NT2/D1 (cell line): ENCODE measurements around the gene SLC30A2.

Experiments used
- DNase-seq: peaks from one replicate; pipeline ENCODE4 v3.0.0-alpha.2; 2011; ENCODE audit warnings: low read depth, low spot score
- H3K27me3 ChIP-seq: 2 replicates; pipeline ENCODE4 v1.6.0; 2011; ENCODE audit warnings: mild to moderate bottlenecking; ENCODE audit not compliant: insufficient read length, insufficient read depth
- H3K36me3 ChIP-seq: 2 replicates; pipeline ENCODE4 v1.6.1; 2011; ENCODE audit warnings: mild to moderate bottlenecking, low read length, mixed read lengths; ENCODE audit not compliant: insufficient read depth, insufficient read length
- H3K4me1 ChIP-seq: 2 replicates; pipeline ENCODE4 v1.5.1; 2011; ENCODE audit not compliant: insufficient read depth, insufficient read length
- H3K4me3 ChIP-seq: 2 replicates; pipeline ENCODE4 v1.5.1; 2011; ENCODE audit warnings: low read depth; ENCODE audit not compliant: insufficient read length
- H3K9ac ChIP-seq: 2 replicates; pipeline ENCODE4 v1.6.0; 2011; ENCODE audit warnings: low read depth; ENCODE audit not compliant: insufficient read length
- H3K9me3 ChIP-seq: 2 replicates; pipeline ENCODE4 v1.5.1; 2011; ENCODE audit warnings: mild to moderate bottlenecking, low read length; ENCODE audit not compliant: insufficient read depth
- SUZ12 ChIP-seq: IDR thresholded peaks from 2 replicates; pipeline ENCODE4 v1.6.1; 2011; ENCODE audit not compliant: insufficient read length, insufficient read depth; ENCODE audit errors: extremely low read depth
- YY1 ChIP-seq: IDR thresholded peaks from 2 replicates; pipeline ENCODE4 v1.6.1; 2011; ENCODE audit not compliant: insufficient read length, insufficient read depth
- ZNF274 ChIP-seq: IDR thresholded peaks from 2 replicates; pipeline ENCODE4 v1.6.1; 2011; ENCODE audit warnings: mild to moderate bottlenecking, low read depth, low read length

The SLC30A2 gene

DNA sequence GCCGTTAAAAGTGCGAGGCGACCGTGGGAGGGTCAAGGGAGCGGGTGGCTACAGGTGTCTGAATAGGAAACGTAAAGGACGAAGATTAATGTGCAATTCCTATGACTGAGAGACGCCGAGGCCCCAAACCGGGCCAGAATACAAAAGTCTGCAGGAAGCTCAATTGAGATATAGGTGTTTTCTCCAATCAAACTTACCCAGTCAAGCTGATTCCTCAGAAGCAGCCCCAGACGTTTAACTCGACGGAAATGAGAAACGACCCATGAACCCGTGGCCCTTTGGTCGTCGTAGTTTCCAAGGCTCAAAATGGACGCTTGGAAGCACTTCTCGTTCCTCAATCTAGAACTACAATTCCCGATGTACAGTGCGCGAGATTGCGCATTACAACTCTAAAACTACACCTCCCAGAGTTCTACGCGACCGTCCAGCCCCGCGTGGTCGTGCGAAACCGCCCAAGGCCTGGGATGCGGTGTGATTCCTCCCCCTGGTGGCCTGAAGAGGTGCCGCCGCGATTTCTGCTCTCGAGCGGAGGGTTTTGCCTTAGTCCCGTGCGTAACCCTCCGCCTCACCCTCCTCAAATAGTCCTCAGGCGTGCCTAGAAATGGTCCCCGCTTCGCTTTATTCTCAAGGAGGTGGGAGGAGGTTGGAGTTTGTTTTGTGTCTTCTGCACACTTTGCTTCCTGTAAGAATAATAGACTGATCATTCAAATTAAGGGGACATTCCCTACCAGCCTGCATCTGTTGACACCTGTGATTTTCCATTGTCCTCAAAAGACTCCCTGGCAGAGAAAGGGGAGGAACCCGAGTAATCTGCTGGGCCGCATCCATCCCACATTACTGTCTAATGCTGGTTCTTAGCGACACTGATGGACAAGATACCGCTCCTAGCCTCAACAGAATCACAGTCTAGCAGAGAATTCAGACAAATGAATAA lies 47.8 kb downstream of the SLC30A2 start, which contains the start of gene PAFAH2:
PAFAH2 (minus strand) TSS at position 236 of the 934 bp plus-strand sequence. CDS start 7,247 bp downstream, outside the sequence.
- peaks cover 13% of the 10 kb centered on the region for H3K36me3 ChIP-seq
- peak; percentile 100 for DNase-seq
- no peak for TF ChIP-seq SUZ12
- TF ChIP-seq YY1 = peak; percentile 52

DNA sequence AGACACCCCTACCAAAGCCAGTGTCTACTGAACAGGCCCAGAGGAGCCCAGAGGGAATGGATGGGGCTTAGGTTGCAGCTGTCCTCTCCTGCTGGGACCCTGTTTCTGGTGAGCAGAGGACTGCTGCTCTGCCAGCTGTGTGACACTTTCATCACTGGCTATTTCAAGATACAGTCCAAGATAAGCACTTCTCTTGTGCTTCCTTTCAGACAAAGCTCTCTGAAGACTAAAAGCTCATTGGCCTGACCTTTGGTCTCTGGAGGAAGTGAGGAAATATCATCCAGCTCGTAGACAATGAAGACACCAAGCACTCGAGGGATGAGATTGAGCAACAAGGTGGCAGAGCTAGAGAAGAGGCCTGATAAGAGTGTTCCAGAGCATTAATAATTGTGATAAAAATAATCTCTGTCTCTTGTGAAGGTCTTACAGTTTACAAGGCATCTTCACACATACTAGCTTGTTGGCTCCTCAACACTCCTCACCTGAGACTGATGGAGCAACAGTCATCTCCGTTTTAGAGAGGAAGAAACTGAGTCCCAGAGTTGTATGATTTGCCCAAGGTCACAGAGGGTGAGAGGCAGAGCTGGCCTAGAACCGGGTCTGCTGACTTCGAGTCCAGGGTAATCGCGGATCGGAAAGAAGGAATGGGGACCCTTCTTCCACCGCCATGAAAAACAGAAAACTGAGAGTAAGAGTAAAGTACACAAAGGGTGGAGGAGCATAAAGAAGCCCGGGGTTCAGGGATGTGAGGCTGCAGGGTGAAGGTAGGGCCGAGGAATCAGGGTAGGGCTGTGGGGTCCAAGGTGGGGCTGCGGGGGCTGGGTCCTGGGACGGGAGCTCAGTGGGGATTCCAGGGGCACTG lies 48.7 kb downstream of the SLC30A2 start:
- DNase-seq = no peak
- H3K27me3 ChIP-seq = no peaks in the 10 kb centered on the region
- TF ChIP-seq YY1 (no peak), ZNF274 (no peak), SUZ12 (no peak)

More for the DNA sequence above, 47.8 kb downstream of the SLC30A2 start, which contains the start of gene PAFAH2:
- Histone ChIP-seq H3K27me3 (no peaks in the 10 kb centered on the region), H3K9me3 (no peaks in the 10 kb centered on the region), H3K4me1 (peaks cover 5% of the 10 kb centered on the region), H3K4me3 (peak within 1 kb of the TSS; percentile 70), H3K9ac (peak within 1 kb of the TSS; percentile 85)

DNA sequence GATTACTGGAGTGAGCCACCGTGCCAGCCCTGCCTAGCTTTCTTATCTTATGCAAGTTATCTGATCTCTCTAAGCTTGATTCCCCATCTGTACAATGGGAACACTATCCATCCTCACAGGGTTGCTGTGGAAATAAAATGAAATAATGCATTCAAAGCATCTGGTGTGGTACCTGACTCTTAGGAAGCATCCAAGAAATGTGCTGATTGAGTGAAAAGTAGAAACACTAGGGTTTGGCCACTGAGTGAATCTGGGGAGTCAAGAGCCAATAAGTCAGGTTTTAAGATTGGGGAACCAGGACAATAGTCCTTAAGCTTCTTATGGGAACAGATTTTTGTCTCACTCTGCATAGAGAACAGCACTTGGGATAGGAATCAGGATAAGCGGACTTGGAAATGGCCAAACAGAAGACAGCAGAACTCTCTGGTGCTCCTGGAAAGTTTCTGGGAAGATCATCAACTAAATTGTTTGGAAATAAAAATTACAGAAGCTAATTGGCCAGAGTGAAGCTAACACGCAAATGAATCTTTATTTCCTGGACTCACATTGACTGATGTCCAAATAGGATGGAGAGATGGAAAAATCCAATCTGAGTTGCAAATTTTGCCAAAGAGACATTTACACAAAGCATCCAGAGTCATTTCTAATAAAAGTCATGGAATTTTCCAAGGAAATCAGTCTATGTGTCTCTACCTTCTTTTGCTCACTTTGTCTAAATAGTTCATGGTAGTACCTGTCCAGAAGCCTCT lies 51.3 kb downstream of the SLC30A2 start:
- Histone ChIP-seq H3K4me1 (peaks cover 5% of the 10 kb centered on the region), H3K9ac (no peak overlapping the region), H3K27me3 (no peaks in the 10 kb centered on the region), H3K9me3 (no peaks in the 10 kb centered on the region), H3K4me3 (no peak overlapping the region), H3K36me3 (peaks cover 30% of the 10 kb centered on the region)
- TF ChIP-seq SUZ12 (no peak), YY1 (no peak), ZNF274 (no peak)
- DNase-seq = no peak

More for the DNA sequence above, 48.7 kb downstream of the SLC30A2 start:
- peak overlapping the region; percentile 85 for H3K9ac ChIP-seq
- no peaks in the 10 kb centered on the region for H3K9me3 ChIP-seq
- peak overlapping the region; percentile 70 for H3K4me3 ChIP-seq
- peaks cover 5% of the 10 kb centered on the region for H3K4me1 ChIP-seq
- H3K36me3 ChIP-seq = peaks cover 18% of the 10 kb centered on the region

DNA sequence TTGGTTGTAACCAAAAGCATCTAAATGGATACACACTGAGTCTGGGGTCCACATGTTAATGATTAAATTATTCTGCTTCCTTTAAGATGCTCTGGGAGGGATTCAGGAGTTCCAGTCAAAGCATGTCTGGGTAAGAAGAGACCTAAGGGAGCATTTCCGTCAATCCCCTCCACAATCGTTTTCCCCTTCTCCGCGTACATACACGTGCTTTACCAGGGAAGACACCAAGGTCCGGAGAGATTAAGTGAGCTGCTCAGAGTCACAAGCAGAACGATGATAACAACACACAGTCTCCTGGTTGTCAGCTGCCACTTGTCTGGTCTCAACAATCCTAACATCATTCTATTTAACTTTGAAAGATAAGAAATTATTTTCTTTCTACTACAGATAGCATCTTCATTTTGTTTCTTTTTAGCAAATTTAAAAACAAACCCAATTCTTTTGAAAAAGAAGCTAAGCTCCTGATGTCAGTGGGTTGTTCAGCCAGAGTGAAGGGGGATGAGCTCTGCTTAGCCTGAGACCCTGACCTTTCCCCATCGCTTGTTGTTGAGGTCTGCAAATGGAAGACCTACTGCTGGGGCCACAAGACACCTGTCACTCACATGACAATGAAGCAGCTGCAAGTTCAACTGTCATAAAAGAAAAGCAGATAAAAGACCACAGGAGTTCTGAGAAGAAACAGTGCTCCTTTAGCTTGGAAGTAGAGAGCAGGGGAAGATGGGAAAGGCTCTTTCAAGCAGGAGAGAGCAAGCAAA lies 52.5 kb downstream of the SLC30A2 start:
- Histone ChIP-seq H3K27me3 (no peaks in the 10 kb centered on the region), H3K4me3 (no peak overlapping the region), H3K36me3 (peaks cover 39% of the 10 kb centered on the region), H3K4me1 (peaks cover 2% of the 10 kb centered on the region), H3K9me3 (no peaks in the 10 kb centered on the region), H3K9ac (no peak overlapping the region)
- DNase-seq = no peak
- TF ChIP-seq ZNF274 = no peak
- no peak for TF ChIP-seq YY1

DNA sequence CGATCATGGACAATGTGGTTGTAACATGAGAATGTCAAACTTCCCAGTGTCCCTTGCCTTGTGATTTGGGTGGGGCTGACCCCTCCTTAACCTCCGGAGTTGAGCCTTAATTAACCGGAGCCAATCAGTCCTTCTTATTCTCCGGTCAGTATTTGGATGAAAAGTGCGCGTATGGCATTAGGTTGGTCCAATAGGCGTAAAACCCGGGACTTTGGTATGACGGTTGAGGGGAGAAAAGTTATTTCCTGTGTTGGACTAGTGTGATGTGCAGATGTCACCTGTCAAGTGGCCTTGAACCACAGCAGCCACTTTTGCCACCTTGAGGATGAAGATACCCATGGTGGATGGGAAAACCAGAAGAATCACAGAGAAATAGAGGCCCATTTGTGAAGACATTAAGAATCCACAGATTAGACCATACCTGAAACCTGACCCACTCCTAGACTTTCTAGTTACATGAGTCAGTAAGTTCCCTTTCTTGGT lies 53.2 kb downstream of the SLC30A2 start:
- Histone ChIP-seq H3K36me3 (peaks cover 46% of the 10 kb centered on the region), H3K27me3 (no peaks in the 10 kb centered on the region), H3K9me3 (no peaks in the 10 kb centered on the region), H3K4me1 (peaks cover 2% of the 10 kb centered on the region), H3K9ac (no peak overlapping the region), H3K4me3 (no peak overlapping the region)
- TF ChIP-seq YY1 = no peak
- DNase-seq = no peak

DNA sequence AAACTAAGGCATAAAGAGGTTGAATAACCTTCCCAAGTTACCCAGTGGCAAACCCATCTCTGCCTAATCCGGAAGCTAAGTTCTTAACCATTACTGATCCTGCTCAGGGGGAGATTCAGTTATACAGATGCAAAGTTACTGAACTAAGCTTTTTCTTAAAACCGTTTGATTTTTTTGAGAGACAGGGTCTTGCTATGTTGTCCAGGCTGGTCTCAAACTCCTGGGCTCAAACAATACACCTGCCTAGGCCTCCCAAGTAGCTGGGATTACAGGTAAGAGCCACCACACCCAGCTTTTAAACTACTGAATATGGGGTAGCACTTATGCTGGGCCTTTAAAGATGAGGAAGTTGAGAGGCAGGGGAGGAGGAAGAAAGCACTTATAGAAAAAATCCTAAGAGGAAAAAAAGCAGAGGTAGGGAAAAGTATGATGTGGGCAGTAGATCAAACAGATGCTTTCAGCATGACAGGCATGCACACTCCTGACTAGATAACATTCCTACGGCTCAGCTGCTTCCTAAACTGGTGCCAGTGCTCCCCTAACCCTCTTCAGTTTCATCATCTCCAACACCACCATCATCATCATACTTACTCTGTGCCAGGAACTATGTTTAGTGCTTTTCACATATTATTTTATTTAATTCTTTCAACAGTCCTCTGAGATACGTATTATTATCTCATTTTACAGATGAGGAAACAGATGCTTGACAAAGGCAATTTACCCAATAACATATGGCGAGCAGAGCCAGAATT lies 53.8 kb downstream of the SLC30A2 start:
- H3K4me1 ChIP-seq = peaks cover 2% of the 10 kb centered on the region
- no peaks in the 10 kb centered on the region for H3K9me3 ChIP-seq
- H3K27me3 ChIP-seq = no peaks in the 10 kb centered on the region
- no peak for DNase-seq
- no peak overlapping the region for H3K9ac ChIP-seq
- H3K4me3 ChIP-seq = no peak overlapping the region
- H3K36me3 ChIP-seq = peaks cover 52% of the 10 kb centered on the region
- TF ChIP-seq ZNF274 (no peak), SUZ12 (no peak), YY1 (no peak)
